Skeletal muscle cell (primary cell): ENCODE results near the gene KIFBP.

ENCODE experiments used
- DNase-seq: peaks from one replicate; pipeline ENCODE4 v3.0.0-alpha.2; 2010; ENCODE audit warnings: low read depth
- H3K4me3 ChIP-seq: 2 replicates; pipeline ENCODE4 v1.5.1; 2011; ENCODE audit warnings: low read depth, mild to moderate bottlenecking, control low read depth, low read length, moderate library complexity

The KIFBP gene

GRCh38 chr10:69065406-69066361 is 77.1 kb downstream of the KIFBP start:
- DNase-seq, result peak; percentile 80
- no peak overlapping the region for H3K4me3 ChIP-seq
